Nephron progenitor cell (in vitro differentiated cells): Measurements from ENCODE around the gene WDR7.

Experiments
- DNase-seq: peaks from one replicate; pipeline ENCODE4 v3.0.0; 2021
- H3K27ac Mint-ChIP-seq: 2 replicates; pipeline ENCODE4 v1.8.0; 2021; ENCODE audit warnings: mild to moderate bottlenecking, moderate library complexity, mixed read lengths
- H3K27me3 Mint-ChIP-seq: 2 replicates; pipeline ENCODE4 v1.8.0; 2021; ENCODE audit warnings: mild to moderate bottlenecking, low read depth, mixed read lengths; ENCODE audit not compliant: poor library complexity
- H3K36me3 Mint-ChIP-seq: 2 replicates; pipeline ENCODE4 v1.8.0; 2021; ENCODE audit warnings: low read depth, mixed read lengths
- H3K4me1 Mint-ChIP-seq: 2 replicates; pipeline ENCODE4 v1.8.0; 2021; ENCODE audit warnings: mixed read lengths
- H3K4me3 Mint-ChIP-seq: 2 replicates; pipeline ENCODE4 v1.8.0; 2021; ENCODE audit warnings: mild to moderate bottlenecking, moderate library complexity, mixed read lengths
- H3K9me3 Mint-ChIP-seq: 2 replicates; pipeline ENCODE4 v1.8.0; 2021; ENCODE audit warnings: mild to moderate bottlenecking, moderate library complexity, mixed read lengths
- CTCF ChIP-seq: fragments of 200-600 bp; sonication (generic); IDR thresholded peaks from 2 replicates; pipeline ENCODE4 v1.5.0; 2021; ENCODE audit warnings: antibody characterized with exemption

The WDR7 gene

GRCh38 chr18:56835331-56835730 is 184.2 kb downstream of the WDR7 start:
- no peak for DNase-seq
- Mint-ChIP-seq H3K27me3 (no peaks in the 10 kb centered on the region), H3K9me3 (no peaks in the 10 kb centered on the region), H3K4me3 (no peak overlapping the region), H3K36me3 (peaks cover 4% of the 10 kb centered on the region), H3K27ac (no peak overlapping the region), H3K4me1 (no peaks in the 10 kb centered on the region)
- TF ChIP-seq CTCF, result no peak

DNA sequence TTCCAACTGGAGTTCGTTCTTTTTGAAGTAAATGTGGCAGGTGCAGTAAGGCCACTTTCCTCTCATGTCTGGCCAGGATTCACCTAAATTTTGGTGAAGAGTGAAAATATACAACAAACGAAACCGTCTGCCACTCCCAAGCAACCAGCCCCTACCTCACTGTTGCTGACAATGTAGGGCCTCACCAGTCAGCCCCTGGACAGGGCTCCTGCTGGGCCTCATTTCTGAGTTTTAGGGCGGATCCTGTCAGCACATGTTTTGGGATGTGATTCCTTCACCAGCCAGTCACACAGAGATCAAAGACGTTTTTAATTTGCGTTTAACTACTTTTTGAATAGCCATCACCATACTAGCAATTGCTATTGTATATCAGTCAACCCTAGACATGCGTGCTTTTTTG is 185.0 kb downstream of the WDR7 start:
- no peaks in the 10 kb centered on the region for H3K9me3 Mint-ChIP-seq
- no peak for TF ChIP-seq CTCF
- peak; percentile 8 for DNase-seq
- peaks cover 4% of the 10 kb centered on the region for H3K36me3 Mint-ChIP-seq
- no peak overlapping the region for H3K4me3 Mint-ChIP-seq
- H3K27me3 Mint-ChIP-seq, result no peaks in the 10 kb centered on the region
- no peak overlapping the region for H3K27ac Mint-ChIP-seq
- no peaks in the 10 kb centered on the region for H3K4me1 Mint-ChIP-seq

DNA sequence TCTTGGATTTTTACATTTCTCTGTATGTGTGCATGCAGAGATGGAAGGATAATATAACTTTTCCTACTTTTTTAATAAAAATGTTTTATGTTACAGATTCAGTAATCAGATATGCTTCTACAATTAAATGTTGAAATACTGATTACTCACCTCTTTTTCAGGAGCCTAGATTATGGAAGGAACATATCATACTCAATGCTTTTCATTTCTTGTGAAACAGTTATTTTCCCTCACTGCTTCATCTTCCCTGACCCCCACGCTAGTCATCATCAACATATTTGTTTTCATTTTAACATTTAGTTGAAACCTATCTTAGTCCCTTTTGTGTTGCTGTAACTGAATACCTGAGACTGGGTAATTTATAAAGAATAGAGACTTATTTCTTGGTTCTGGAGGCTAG is 190.7 kb downstream of the WDR7 start:
- Mint-ChIP-seq H3K36me3 (no peaks in the 10 kb centered on the region), H3K27ac (no peak overlapping the region), H3K4me3 (no peak overlapping the region), H3K9me3 (no peaks in the 10 kb centered on the region), H3K4me1 (no peaks in the 10 kb centered on the region), H3K27me3 (no peaks in the 10 kb centered on the region)
- no peak for DNase-seq
- no peak for TF ChIP-seq CTCF

DNA sequence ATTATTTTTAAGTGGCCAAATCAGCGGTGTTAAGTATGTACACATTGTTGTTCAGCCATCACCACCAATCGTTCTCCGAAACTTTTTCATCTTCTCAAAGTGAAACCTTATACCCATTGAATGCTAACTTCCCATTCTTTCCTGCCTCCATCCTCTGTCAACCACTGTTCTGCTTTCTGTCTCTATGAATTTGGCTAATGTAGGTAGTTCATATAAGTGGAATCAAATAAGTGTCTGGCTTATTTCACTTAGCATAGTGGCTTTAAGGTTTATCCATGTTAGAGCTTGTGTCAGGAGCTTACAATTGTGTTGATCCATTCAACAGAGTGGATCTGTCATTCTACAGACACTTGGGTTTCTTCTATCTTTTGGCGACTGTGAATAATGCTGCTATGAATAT is 192.1 kb downstream of the WDR7 start:
- Mint-ChIP-seq H3K36me3 (no peaks in the 10 kb centered on the region), H3K27ac (no peak overlapping the region), H3K4me3 (no peak overlapping the region), H3K9me3 (no peaks in the 10 kb centered on the region), H3K27me3 (no peaks in the 10 kb centered on the region), H3K4me1 (no peaks in the 10 kb centered on the region)
- DNase-seq, result no peak
- no peak for TF ChIP-seq CTCF

DNA sequence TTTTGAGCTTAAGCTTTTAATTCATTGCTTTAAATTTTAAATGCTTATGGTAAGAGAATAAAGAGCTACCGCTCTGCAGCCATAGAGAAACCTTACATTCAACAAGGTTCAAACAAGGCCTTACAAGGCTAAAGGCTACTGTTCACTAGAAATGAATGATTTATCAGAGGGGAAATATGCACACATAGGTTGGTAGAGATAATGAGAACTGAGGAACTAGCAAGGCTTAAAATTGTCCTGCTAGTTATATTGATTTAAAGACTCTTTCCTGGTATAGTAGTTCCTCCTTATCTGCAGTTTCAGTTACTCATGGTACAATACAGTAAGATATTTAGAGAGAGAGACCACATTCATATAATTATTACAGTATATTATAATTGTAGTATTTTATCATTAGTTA is 193.4 kb downstream of the WDR7 start:
- no peak for DNase-seq
- H3K27me3 Mint-ChIP-seq, result no peaks in the 10 kb centered on the region
- H3K4me3 Mint-ChIP-seq, result no peak overlapping the region
- no peaks in the 10 kb centered on the region for H3K36me3 Mint-ChIP-seq
- no peak for TF ChIP-seq CTCF
- H3K9me3 Mint-ChIP-seq, result no peaks in the 10 kb centered on the region
- no peak overlapping the region for H3K27ac Mint-ChIP-seq
- H3K4me1 Mint-ChIP-seq, result no peaks in the 10 kb centered on the region

- no peak for DNase-seq
- H3K27me3 Mint-ChIP-seq, result no peaks in the 10 kb centered on the region
- no peaks in the 10 kb centered on the region for H3K4me1 Mint-ChIP-seq
- TF ChIP-seq CTCF, result no peak
- no peaks in the 10 kb centered on the region for H3K36me3 Mint-ChIP-seq
- no peak overlapping the region for H3K4me3 Mint-ChIP-seq
- no peak overlapping the region for H3K27ac Mint-ChIP-seq
- no peaks in the 10 kb centered on the region for H3K9me3 Mint-ChIP-seq
Observed at GRCh38 chr18:56851774-56852173, 200.6 kb downstream of the WDR7 start.
